HCT116 (cell line): ENCODE data around the gene KAT6B. TPM values are rescaled to one million over a fixed set of nuclear protein-coding genes. Genes with fewer than 3 reads are reported as not detected.

ENCODE experiments used
- ATAC-seq: fragments of 200-7000 bp; cut with Tn5 transposase; 2 replicates; pipeline ENCODE4 v1.9.1; 2020; ENCODE audit warnings: mild to moderate bottlenecking, moderate library complexity
- BruUV-seq: library from RNA; stranded (reverse); fragments of 400-500 nt; replicated peaks from 2 replicates; lab custom pipeline; 2021; lab: Mats Ljungman, UMichigan
- CTCF ChIA-PET: fragments of 300-600 bp; sonication (Branson Sonifier 250); formaldehyde crosslinking; loops from one replicate; lab custom pipeline; 2021; ENCODE audit warnings: antibody characterized with exemption; lab: Charles Lee
- POLR2A ChIA-PET: fragments of 300-600, 350-600 bp; sonication (Branson Sonifier 250); formaldehyde crosslinking; loops from one replicate; lab custom pipeline; 2021; ENCODE audit warnings: antibody characterized with exemption; lab: Charles Lee
- RAD21 ChIA-PET, 2 experiments: fragments of 300-600 bp; sonication (Branson Sonifier 250); formaldehyde crosslinking; loops; one replicate each; lab custom pipeline; 2023; ENCODE audit warnings: low total read pairs in 2 of 2; ENCODE audit not compliant: uncharacterized antibody in 2 of 2, unreplicated experiment in 2 of 2, low non-redundant PET in 1 of 2; lab: Charles Lee
- DNase-seq: peaks from one replicate; pipeline ENCODE4 v3.0.0-alpha.2; 2010; ENCODE audit warnings: low read depth, low spot score
- H2AFZ ChIP-seq: fragments of 200-600 bp; shearing (Covaris generic), sonication (generic); 2 replicates; pipeline ENCODE4 v1.6.1; 2017; ENCODE audit warnings: low read depth, mixed run types, mixed read lengths, antibody characterized with exemption, low read length; ENCODE audit not compliant: poor library complexity, severe bottlenecking
- H3K27ac ChIP-seq: 2 replicates; pipeline ENCODE4 v1.5.1; 2012; ENCODE audit warnings: low read depth, low read length
- H3K27me3 ChIP-seq: fragments of 200-600 bp; sonication (generic); 2 replicates; pipeline ENCODE4 v1.6.1; 2016; ENCODE audit warnings: mixed run types, low read length, mixed read lengths; ENCODE audit not compliant: insufficient read depth
- H3K36me3 ChIP-seq, 2 experiments: fragments of 200-500 bp in 1 of 2; fragments of 200-600 bp in 1 of 2; sonication (Bioruptor generic) in 1 of 2; sonication (generic) in 1 of 2; 2 replicates each; pipeline versions ENCODE4 v1.5.1 to v1.6.1; 2014 to 2016; ENCODE audit warnings: low read length in 2 of 2, inconsistent platforms in 1 of 2, mixed read lengths in 1 of 2, mixed run types in 1 of 2; ENCODE audit not compliant: insufficient read depth in 2 of 2, control insufficient read depth in 1 of 2
- H3K4me1 ChIP-seq, 2 experiments: fragments of 200-600 bp in 1 of 2; sonication (generic) in 1 of 2; 2 replicates each; pipeline versions ENCODE4 v1.5.1 to v1.6.1; 2012 to 2017; ENCODE audit warnings: low read length in 2 of 2, inconsistent platforms in 1 of 2, mild to moderate bottlenecking in 1 of 2, mixed read lengths in 1 of 2, mixed run types in 1 of 2, moderate library complexity in 1 of 2; ENCODE audit not compliant: insufficient read depth in 2 of 2, control insufficient read depth in 1 of 2
- H3K4me2 ChIP-seq: fragments of 200-600 bp; sonication (generic); 2 replicates; pipeline ENCODE4 v1.6.1; 2017; ENCODE audit warnings: mixed run types, low read length, mixed read lengths
- H3K4me3 ChIP-seq, 2 experiments: fragments of 200-600 bp in 1 of 2; sonication (generic) in 1 of 2; replicated peaks in 1 of 2; 2 replicates each; pipeline ENCODE4 v1.5.1; 2011 to 2016; ENCODE audit warnings: low read length in 2 of 2, control low read depth in 1 of 2, low read depth in 1 of 2, mild to moderate bottlenecking in 1 of 2, mixed read lengths in 1 of 2, mixed run types in 1 of 2
- H3K79me2 ChIP-seq: fragments of 200-600 bp; sonication (generic); 2 replicates; pipeline ENCODE4 v1.6.1; 2017; ENCODE audit warnings: mild to moderate bottlenecking, mixed run types, low read length, moderate library complexity, mixed read lengths; ENCODE audit not compliant: insufficient read depth
- H3K9ac ChIP-seq: fragments of 200-600 bp; sonication (generic); 2 replicates; pipeline ENCODE4 v1.6.1; 2016; ENCODE audit warnings: low read length, mixed read lengths
- H3K9me2 ChIP-seq: fragments of 200-600 bp; sonication (generic), shearing (Covaris generic); 2 replicates; pipeline ENCODE4 v1.6.1; 2017; ENCODE audit warnings: mixed run types, mild to moderate bottlenecking, moderate library complexity; ENCODE audit not compliant: insufficient read depth
- H3K9me3 ChIP-seq, 2 experiments: fragments of 200-500 bp in 1 of 2; fragments of 200-600 bp in 1 of 2; sonication (Bioruptor generic) in 1 of 2; sonication (generic) in 1 of 2; 2 replicates each; pipeline ENCODE4 v1.6.1; 2014 to 2017; ENCODE audit warnings: low read length in 2 of 2, mixed read lengths in 2 of 2, inconsistent platforms in 1 of 2, low read depth in 1 of 2, mild to moderate bottlenecking in 1 of 2, mixed run types in 1 of 2, moderate library complexity in 1 of 2; ENCODE audit not compliant: control insufficient read depth in 1 of 2, insufficient read depth in 1 of 2
- H4K20me1 ChIP-seq: fragments of 200-600 bp; sonication (generic), shearing (Covaris generic); 2 replicates; pipeline ENCODE4 v1.6.1; 2017; ENCODE audit warnings: mixed run types, mild to moderate bottlenecking, moderate library complexity; ENCODE audit not compliant: insufficient read depth
- ATF3 ChIP-seq: IDR thresholded peaks from 2 replicates; pipeline ENCODE4 v1.6.1; 2012
- CBX3 ChIP-seq: IDR thresholded peaks from 2 replicates; pipeline ENCODE4 v1.6.1; 2012; ENCODE audit warnings: low read depth
- CEBPB ChIP-seq: IDR thresholded peaks from 2 replicates; pipeline ENCODE4 v1.6.1; 2012; ENCODE audit warnings: low read depth
- CTCF ChIP-seq, 3 experiments: fragments of 200-600 bp in 1 of 3; sonication (generic) in 1 of 3; IDR thresholded peaks in 2 of 3; conservative IDR thresholded peaks in 1 of 3; 2 replicates each; pipeline ENCODE4 v1.5.1; 2012 to 2017; ENCODE audit warnings: low read depth in 2 of 3, low read length in 2 of 3, antibody characterized with exemption in 1 of 3, borderline replicate concordance in 1 of 3, control low read depth in 1 of 3, mild to moderate bottlenecking in 1 of 3, mixed read lengths in 1 of 3, mixed run types in 1 of 3, moderate library complexity in 1 of 3; ENCODE audit not compliant: insufficient read depth in 1 of 3
- EGR1 ChIP-seq: IDR thresholded peaks from 2 replicates; pipeline ENCODE4 v1.6.1; 2012; ENCODE audit warnings: low read depth
- ELF1 ChIP-seq: IDR thresholded peaks from 2 replicates; pipeline ENCODE4 v1.6.1; 2012; ENCODE audit warnings: low read depth, borderline replicate concordance
- EZH2 ChIP-seq: fragments of 200-600 bp; sonication (generic); IDR thresholded peaks from 2 replicates; pipeline ENCODE4 v1.6.1; 2017; ENCODE audit warnings: antibody characterized with exemption, mixed run types
- EZH2phosphoT487 ChIP-seq: fragments of 200-600 bp; IDR thresholded peaks from 2 replicates; pipeline ENCODE4 v1.6.1; 2018; ENCODE audit warnings: antibody characterized with exemption, borderline replicate concordance
- FOSL1 ChIP-seq: IDR thresholded peaks from 2 replicates; pipeline ENCODE4 v1.6.1; 2012; ENCODE audit warnings: low read depth
- POLR2A ChIP-seq: IDR thresholded peaks from 2 replicates; pipeline ENCODE4 v1.7.0; 2011; ENCODE audit warnings: borderline replicate concordance; ENCODE audit not compliant: insufficient read depth, insufficient read length; ENCODE audit errors: extremely low read depth
- POLR2AphosphoS5 ChIP-seq: IDR thresholded peaks from 2 replicates; pipeline ENCODE4 v1.6.1; 2011; ENCODE audit warnings: mild to moderate bottlenecking, low read depth, low read length, moderate library complexity
- RAD21 ChIP-seq: IDR thresholded peaks from 2 replicates; pipeline ENCODE4 v1.6.1; 2012; ENCODE audit warnings: low read depth, mild to moderate bottlenecking
- SIN3A ChIP-seq: IDR thresholded peaks from 2 replicates; pipeline ENCODE4 v1.6.1; 2012; ENCODE audit warnings: low read depth
- SP1 ChIP-seq: IDR thresholded peaks from 2 replicates; pipeline ENCODE4 v1.6.1; 2012; ENCODE audit warnings: low read depth
- SRF ChIP-seq: IDR thresholded peaks from 2 replicates; pipeline ENCODE4 v1.6.1; 2012; ENCODE audit warnings: low read depth
- YY1 ChIP-seq: IDR thresholded peaks from 2 replicates; pipeline ENCODE4 v1.6.1; 2011; ENCODE audit warnings: low read length, low read depth, moderate library complexity, mild to moderate bottlenecking; ENCODE audit not compliant: insufficient replicate concordance; ENCODE audit errors: extremely low read depth
- ZBTB33 ChIP-seq: IDR thresholded peaks from 2 replicates; pipeline ENCODE4 v1.6.1; 2011; ENCODE audit warnings: mild to moderate bottlenecking, low read length, moderate library complexity; ENCODE audit not compliant: insufficient replicate concordance; ENCODE audit errors: extremely low read depth
- ZFX ChIP-seq: fragments of 450-650 bp; IDR thresholded peaks from 2 replicates; pipeline ENCODE4 v1.6.1; 2017
- ZNF274 ChIP-seq: fragments of 200-500 bp; sonication (Bioruptor generic); IDR thresholded peaks from 2 replicates; pipeline ENCODE4 v1.6.1; 2014; ENCODE audit warnings: mild to moderate bottlenecking, low read depth, low read length, inconsistent platforms
- intact Hi-C: fragments of 100-400 bp; cut with micrococcal nuclease; formaldehyde crosslinking; loops from 2 replicates; pipeline ENCODE4 v1.10.0; 2022
- total RNA-seq: library from RNA; stranded (reverse); gene quantifications from one replicate; pipeline ENCODE4 v1.2.1, GENCODE V29; 2021; ENCODE audit not compliant: unreplicated experiment
- TF ChIP-seq, protein P1 (sequence below): IDR thresholded peaks from 2 replicates; pipeline ENCODE4 v1.6.1; 2012

The KAT6B gene
- total RNA-seq, 1 experiment from 2014 or later = 17.8 TPM

- no TSS peak for BruUV-seq
- H2AFZ ChIP-seq = no peak overlapping the region
- H3K9me3 ChIP-seq = no peaks in the 10 kb centered on the region
- no peaks in the 10 kb centered on the region for H3K4me1 ChIP-seq
- TF ChIP-seq EZH2phosphoT487 (no peak), CEBPB (no peak), POLR2A (no peak), FOSL1 (no peak), EZH2 (no peak), CTCF (IDR thresholded peaks at IDR 0.05 in 2 of 3, conservative IDR thresholded peaks at IDR 0.05 in 1 of 3; ENCODE audit: borderline replicate concordance in 1 of 3, insufficient read depth in 1 of 3, low read depth in 2 of 3, low read length in 2 of 3) (no peak), ZBTB33 (no peak), ATF3 (no peak), SRF (no peak), EGR1 (no peak), SIN3A (no peak), POLR2AphosphoS5 (no peak), ELF1 (no peak), ZFX (no peak), SP1 (no peak), RAD21 (no peak), ZNF274 (no peak), CBX3 (no peak), YY1 (no peak)
- TF ChIP-seq, protein P1, sequence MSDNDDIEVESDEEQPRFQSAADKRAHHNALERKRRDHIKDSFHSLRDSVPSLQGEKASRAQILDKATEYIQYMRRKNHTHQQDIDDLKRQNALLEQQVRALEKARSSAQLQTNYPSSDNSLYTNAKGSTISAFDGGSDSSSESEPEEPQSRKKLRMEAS = no peak
- H3K4me3 ChIP-seq = no peak overlapping the region
- CTCF ChIA-PET = interaction anchor here (0.8 to 1.0 kb wide), 2 partner anchors 10 to 11 kb away, joined by 4 to 5 read pairs; no protein-coding TSS in a partner anchor
- RAD21 ChIA-PET = no interaction called here
- ATAC-seq (no peak), DNase-seq (no peak)
- H3K4me2 ChIP-seq = no peak overlapping the region
- H3K79me2 ChIP-seq = no peaks in the 10 kb centered on the region
- no peak overlapping the region for H3K9ac ChIP-seq
- no peaks in the 10 kb centered on the region for H4K20me1 ChIP-seq
- no peak overlapping the region for H3K27ac ChIP-seq
- no peaks in the 10 kb centered on the region for H3K36me3 ChIP-seq
- intact Hi-C loops = no loop called here
- no peaks in the 10 kb centered on the region for H3K27me3 ChIP-seq
- no peaks in the 10 kb centered on the region for H3K9me2 ChIP-seq
- POLR2A ChIA-PET = no interaction called here
These were observed 175.4 kb downstream of the KAT6B start for GRCh38 chr10:75001715-75002350.
